Tongue (tissue), 2 donors: Measurements from ENCODE around the gene ARHGEF4. TPM values are rescaled to one million over a fixed set of nuclear protein-coding genes. Genes with fewer than 3 reads are reported as not detected.
A peak's percentile ranks its signal among the peaks of the same experiment; 100 is the strongest.

Experiments
- DNase-seq: peaks from one replicate; pipeline ENCODE4 v3.0.0-alpha.2; 2015
- total RNA-seq: library from RNA; depleted of rRNA; stranded (reverse); fragments of >200 nt; gene quantifications from one replicate; pipeline ENCODE4 v1.2.3, GENCODE V29; 2014

The ARHGEF4 gene
- total RNA-seq, 1 donor from 2014 or later = 48.5 TPM

- peak; percentile 60 for DNase-seq
These were observed 17.0 kb upstream of the ARHGEF4 start for GRCh38 chr2:130819608-130820278.

- peak; percentile 55 for DNase-seq
These were observed 16.3 kb upstream of the ARHGEF4 start for GRCh38 chr2:130820279-130820861.

- DNase-seq = no peak
These were observed 14.8 kb upstream of the ARHGEF4 start for GRCh38 chr2:130821867-130822266.

GRCh38 chr2:130822766-130823165 lies 13.9 kb upstream of the ARHGEF4 start:
- no peak for DNase-seq

- DNase-seq = peak; percentile 51
These were observed 13.4 kb upstream of the ARHGEF4 start for GRCh38 chr2:130823171-130823885.

- DNase-seq = no peak
These were observed 12.7 kb upstream of the ARHGEF4 start for GRCh38 chr2:130823886-130824491.

- peak; percentile 50 for DNase-seq
These were observed 12.1 kb upstream of the ARHGEF4 start for GRCh38 chr2:130824492-130825061.

- DNase-seq = no peak
These were observed 11.3 kb upstream of the ARHGEF4 start for GRCh38 chr2:130825231-130825965.

- no peak for DNase-seq
These were observed 10.8 kb upstream of the ARHGEF4 start for GRCh38 chr2:130825966-130826253.

- no peak for DNase-seq
These were observed 10.3 kb upstream of the ARHGEF4 start for GRCh38 chr2:130826419-130826818.

GRCh38 chr2:130826821-130827501 lies 9.8 kb upstream of the ARHGEF4 start:
- no peak for DNase-seq

GRCh38 chr2:130827502-130828251 lies 9.0 kb upstream of the ARHGEF4 start:
- no peak for DNase-seq

GRCh38 chr2:130828461-130828860 lies 8.3 kb upstream of the ARHGEF4 start:
- DNase-seq = no peak

GRCh38 chr2:130829015-130829414 lies 7.7 kb upstream of the ARHGEF4 start:
- no peak for DNase-seq

GRCh38 chr2:130830538-130830937 lies 6.2 kb upstream of the ARHGEF4 start:
- no peak for DNase-seq

- DNase-seq = no peak
These were observed 5.4 kb upstream of the ARHGEF4 start for GRCh38 chr2:130831356-130831755.

- no peak for DNase-seq
These were observed 4.3 kb upstream of the ARHGEF4 start for GRCh38 chr2:130832296-130832940.

- no peak for DNase-seq
These were observed 2.4 kb upstream of the ARHGEF4 start for GRCh38 chr2:130834091-130834930.
